ENCODE measurements around the gene NECTIN2.
"Not testable (repeated sequence)": the region's sequence is repeated elsewhere in the genome, so short reads cannot be mapped to it uniquely, and the experiment has no call there.

Gene NECTIN2

GRCh38 chr19:44846455-44847143, 502 bp downstream of the NECTIN2 start:
- FAIRE-seq: no peak
- DNase-seq (ENCODE audit: insufficient read length): no peak

DNA sequence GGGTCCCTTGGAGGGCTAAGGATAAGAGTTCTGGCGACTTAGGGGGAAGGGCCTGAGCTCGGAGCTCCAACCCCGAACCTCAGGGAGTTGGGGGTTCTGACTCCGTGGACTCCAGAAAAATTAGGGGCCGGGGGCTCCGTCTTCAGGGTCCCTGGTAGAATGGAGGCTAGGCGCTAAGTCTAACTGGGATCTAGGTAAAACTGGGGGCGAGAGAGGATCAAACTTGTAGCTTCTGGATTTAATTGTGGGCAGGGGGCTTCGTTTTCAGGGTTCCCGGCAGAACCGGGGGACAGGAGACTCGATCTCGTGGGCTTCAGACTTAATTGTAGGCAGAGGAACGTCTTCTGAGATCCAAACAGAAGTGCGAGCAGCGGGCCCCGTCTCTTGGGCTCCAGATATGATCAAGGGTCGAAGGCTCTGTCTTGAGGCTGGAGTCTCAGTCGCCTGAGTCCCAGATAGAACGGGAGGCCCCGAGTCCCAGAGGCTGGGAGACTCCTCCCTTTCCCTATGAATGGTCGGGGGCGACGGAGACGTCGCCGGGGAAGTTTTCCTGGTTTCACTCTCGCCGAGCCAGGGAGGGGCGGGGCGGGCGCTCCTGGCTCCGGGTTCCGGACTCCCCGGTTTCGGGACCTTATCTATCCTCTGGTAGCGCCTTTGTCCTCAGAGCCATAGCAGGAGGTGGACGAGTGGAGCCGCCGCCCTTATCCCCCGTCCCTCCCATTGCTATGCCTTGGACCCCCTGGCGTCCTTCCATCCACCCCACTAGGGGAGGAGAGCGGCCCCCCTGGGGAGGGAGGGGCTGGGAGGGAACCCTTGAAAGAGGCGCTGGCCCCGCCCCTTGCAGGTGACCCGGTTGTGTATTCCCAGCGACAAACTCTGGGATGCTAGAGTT, 1.3 kb downstream of the NECTIN2 start:
- no peak for DNase-seq (ENCODE audit: insufficient read length)
- FAIRE-seq: no peak

More at GRCh38 chr19:44846455-44847143, 502 bp downstream of the NECTIN2 start:
- no peak for TF ChIP-seq POLR2AphosphoS5 (IDR thresholded peaks at IDR 0.05; ENCODE audit: low read depth, low read length)
- no peak for TF ChIP-seq TAF1 (IDR thresholded peaks at IDR 0.05; ENCODE audit: borderline replicate concordance, low read depth, low read length)
- TF ChIP-seq POLR2A (IDR thresholded peaks at IDR 0.05; ENCODE audit: low read depth, low read length): no peak

DNA sequence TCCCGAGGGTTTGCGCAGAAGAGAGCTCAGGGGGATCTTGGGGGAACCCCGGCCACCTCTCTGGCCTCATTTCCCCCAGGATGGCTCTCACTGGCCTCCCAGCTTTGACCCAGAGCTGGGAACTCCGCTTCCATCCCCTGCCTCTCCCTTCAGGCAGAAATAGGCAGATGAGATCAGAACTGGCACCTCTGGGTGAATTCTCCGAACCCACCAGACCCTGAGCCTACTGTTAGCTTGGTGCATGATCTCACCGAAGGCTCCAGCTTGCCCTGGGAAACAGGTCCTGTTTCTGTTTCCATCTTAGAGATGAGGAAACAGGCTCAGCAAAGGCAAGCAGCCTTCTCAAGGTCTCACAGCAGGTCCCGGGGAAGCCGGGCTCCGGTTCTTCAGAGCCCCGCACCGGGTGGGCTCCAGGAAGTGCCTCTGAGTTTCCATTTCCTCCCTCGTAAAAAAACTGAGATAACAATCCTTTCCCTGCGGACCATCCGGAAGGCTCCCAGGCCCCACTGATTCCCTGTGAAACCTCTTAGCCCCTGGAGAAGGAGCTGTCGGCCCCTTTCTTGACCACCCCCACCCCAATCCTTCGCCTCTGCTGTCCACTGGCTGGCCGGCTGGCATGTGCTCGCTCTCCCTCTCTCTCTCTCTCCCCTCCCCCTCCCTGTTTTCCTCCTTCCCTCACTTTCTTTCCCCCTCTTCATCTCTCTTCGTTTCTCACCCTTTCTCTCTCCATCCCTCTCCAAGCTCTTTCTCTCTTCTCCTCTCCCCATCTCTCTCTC, 2.1 kb downstream of the NECTIN2 start:
- TF ChIP-seq TAF1 (IDR thresholded peaks at IDR 0.05; ENCODE audit: borderline replicate concordance, low read depth, low read length) (no peak), POLR2A (IDR thresholded peaks at IDR 0.05; ENCODE audit: low read depth, low read length) (no peak), POLR2AphosphoS5 (IDR thresholded peaks at IDR 0.05; ENCODE audit: low read depth, low read length) (no peak)
- DNase-seq (ENCODE audit: insufficient read length) (no peak), FAIRE-seq (no peak)

More for the DNA sequence above, 1.3 kb downstream of the NECTIN2 start:
- no peak for TF ChIP-seq TAF1 (IDR thresholded peaks at IDR 0.05; ENCODE audit: borderline replicate concordance, low read depth, low read length)
- TF ChIP-seq POLR2A (IDR thresholded peaks at IDR 0.05; ENCODE audit: low read depth, low read length): no peak
- no peak for TF ChIP-seq POLR2AphosphoS5 (IDR thresholded peaks at IDR 0.05; ENCODE audit: low read depth, low read length)

- DNase-seq (ENCODE audit: insufficient read length) (no peak), FAIRE-seq (no peak)
- TF ChIP-seq POLR2A (IDR thresholded peaks at IDR 0.05; ENCODE audit: low read depth, low read length) (no peak), TAF1 (IDR thresholded peaks at IDR 0.05; ENCODE audit: borderline replicate concordance, low read depth, low read length) (no peak), POLR2AphosphoS5 (IDR thresholded peaks at IDR 0.05; ENCODE audit: low read depth, low read length) (no peak)
Measured at GRCh38 chr19:44848812-44849447, 2.8 kb downstream of the NECTIN2 start.

DNA sequence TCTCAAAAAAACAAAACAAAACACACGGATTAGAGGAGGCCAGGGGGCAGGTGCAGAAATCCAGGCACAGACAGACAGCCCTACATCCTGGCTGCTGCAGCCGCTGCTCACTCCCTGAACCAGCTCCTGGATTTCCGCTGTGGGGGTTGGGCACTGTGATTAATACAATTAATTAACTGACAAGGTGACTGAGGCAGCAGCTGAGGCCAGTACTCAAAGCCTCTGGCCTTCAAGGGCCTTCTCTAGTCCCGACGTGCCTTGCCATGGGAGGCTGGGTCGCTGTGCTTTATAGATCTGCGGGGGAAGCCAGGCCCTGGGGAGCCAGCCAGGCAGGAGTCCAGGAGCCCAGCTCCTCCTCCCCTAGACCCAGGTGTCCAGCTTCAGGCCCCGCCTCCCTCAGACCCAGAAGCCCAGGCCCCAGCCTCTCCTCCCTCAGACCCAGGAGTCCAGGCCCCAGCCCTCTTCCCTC, 4.6 kb downstream of the NECTIN2 start:
- DNase-seq (ENCODE audit: insufficient read length) (no peak), FAIRE-seq (no peak)
- TF ChIP-seq POLR2A (IDR thresholded peaks at IDR 0.05; ENCODE audit: low read depth, low read length) (no peak), TAF1 (IDR thresholded peaks at IDR 0.05; ENCODE audit: borderline replicate concordance, low read depth, low read length) (no peak)

DNA sequence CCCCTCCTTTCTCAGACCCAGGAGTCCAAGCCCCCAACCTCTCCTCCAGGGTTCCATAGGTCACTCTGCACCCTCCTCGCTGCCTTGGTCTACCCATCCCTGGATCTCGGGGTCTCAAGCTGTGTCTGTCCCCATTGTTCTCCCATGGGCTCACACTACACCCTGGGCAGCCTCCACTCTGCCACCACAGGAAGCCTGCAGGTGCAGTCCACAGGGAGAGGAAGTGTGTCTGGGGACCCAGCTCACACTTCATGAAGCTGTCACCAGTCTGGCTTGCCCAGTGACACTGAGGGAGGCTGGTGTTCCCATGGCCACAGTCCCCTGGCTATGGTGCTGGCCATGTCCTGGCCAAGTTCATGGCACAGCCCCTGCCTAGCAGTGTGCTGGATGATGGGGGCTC, 5.3 kb downstream of the NECTIN2 start:
- FAIRE-seq (no peak), DNase-seq (ENCODE audit: insufficient read length) (no peak)
- TF ChIP-seq POLR2A (IDR thresholded peaks at IDR 0.05; ENCODE audit: low read depth, low read length) (no peak), TAF1 (IDR thresholded peaks at IDR 0.05; ENCODE audit: borderline replicate concordance, low read depth, low read length) (no peak), POLR2AphosphoS5 (IDR thresholded peaks at IDR 0.05; ENCODE audit: low read depth, low read length) (no peak)

DNA sequence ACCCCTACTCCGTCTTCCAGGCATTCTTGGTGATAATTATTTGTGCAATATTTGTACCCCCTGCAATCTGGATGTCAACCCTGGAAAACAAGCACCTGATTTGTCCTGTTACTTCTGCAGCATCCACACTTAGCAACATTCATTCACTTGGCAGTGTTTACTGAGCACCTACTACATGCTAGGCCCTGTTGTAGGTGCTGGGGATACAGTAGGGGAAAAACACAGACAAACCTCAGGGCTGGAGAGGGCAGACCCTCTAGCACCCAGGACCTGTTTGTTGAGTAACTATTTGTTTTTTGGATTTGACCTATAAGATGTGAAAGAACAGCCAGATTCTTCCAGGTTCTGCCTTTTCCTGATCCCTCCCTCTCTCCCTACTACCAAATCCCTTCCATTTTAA, 9.5 kb downstream of the NECTIN2 start:
- FAIRE-seq (no peak), DNase-seq (ENCODE audit: insufficient read length) (no peak)
- TF ChIP-seq POLR2A (IDR thresholded peaks at IDR 0.05; ENCODE audit: low read depth, low read length): no peak

- FAIRE-seq (no peak), DNase-seq (ENCODE audit: insufficient read length) (no peak)
- TF ChIP-seq POLR2A (IDR thresholded peaks at IDR 0.05; ENCODE audit: low read depth, low read length) (no peak), POLR2AphosphoS5 (IDR thresholded peaks at IDR 0.05; ENCODE audit: low read depth, low read length) (no peak), TAF1 (IDR thresholded peaks at IDR 0.05; ENCODE audit: borderline replicate concordance, low read depth, low read length) (no peak)
Measured at GRCh38 chr19:44856421-44857083, 10.5 kb downstream of the NECTIN2 start.

GRCh38 chr19:44857837-44858236, 11.7 kb downstream of the NECTIN2 start:
- TF ChIP-seq POLR2AphosphoS5 (IDR thresholded peaks at IDR 0.05; ENCODE audit: low read depth, low read length) (no peak), POLR2A (IDR thresholded peaks at IDR 0.05; ENCODE audit: low read depth, low read length) (no peak), TAF1 (IDR thresholded peaks at IDR 0.05; ENCODE audit: borderline replicate concordance, low read depth, low read length) (no peak)
- no peak for DNase-seq (ENCODE audit: insufficient read length)
- no peak for FAIRE-seq

DNA sequence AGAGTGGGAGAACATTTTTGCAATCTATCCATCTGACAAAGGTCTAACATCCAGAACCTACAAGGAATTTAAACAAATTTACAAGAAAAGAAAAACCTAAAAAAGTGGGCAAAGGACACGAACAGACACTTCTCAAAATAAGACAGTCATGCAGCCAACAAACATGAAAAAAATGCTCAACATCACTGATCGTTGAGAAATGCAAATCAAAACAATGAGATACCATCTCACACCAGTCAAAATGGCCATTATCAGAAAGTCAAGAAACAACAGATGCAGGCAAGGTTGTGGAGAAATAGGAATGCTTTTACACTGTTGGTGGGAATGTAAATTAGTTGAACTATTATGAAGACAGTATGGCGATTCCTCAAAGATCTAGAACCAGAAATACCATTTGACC, 15.5 kb downstream of the NECTIN2 start:
- FAIRE-seq; DNase-seq (ENCODE audit: insufficient read length): not testable (repeated sequence)

GRCh38 chr19:44863990-44864389, 17.9 kb downstream of the NECTIN2 start:
- no peak for TF ChIP-seq POLR2A (IDR thresholded peaks at IDR 0.05; ENCODE audit: low read depth, low read length)
- TF ChIP-seq TAF1 (IDR thresholded peaks at IDR 0.05; ENCODE audit: borderline replicate concordance, low read depth, low read length): no peak
- TF ChIP-seq POLR2AphosphoS5 (IDR thresholded peaks at IDR 0.05; ENCODE audit: low read depth, low read length): no peak
- DNase-seq (ENCODE audit: insufficient read length) (no peak), FAIRE-seq (no peak)
